ENCODE results near the gene GLIPR2.

GRCh38 chr9:36188212-36188611 is 51.7 kb downstream of the GLIPR2 start:
- no peak for TF ChIP-seq POLR2A (IDR thresholded peaks at IDR 0.05; ENCODE audit: low read depth, low read length)
- no peak for TF ChIP-seq TAF1 (IDR thresholded peaks at IDR 0.05; ENCODE audit: borderline replicate concordance, low read depth, low read length)
- TF ChIP-seq POLR2AphosphoS5 (IDR thresholded peaks at IDR 0.05; ENCODE audit: low read depth, low read length): no peak

All from GM12892 (cell line).